HEK293 (cell line): Measurements from ENCODE around the gene PSMC2.

ENCODE experiments used
- ATF2 ChIP-seq: fragments of 450-650 bp; formaldehyde crosslinking; IDR thresholded peaks from 2 replicates; pipeline ENCODE4 v1.5.1; 2016; ENCODE audit warnings: missing biosample characterization, missing genetic modification characterization, low read depth
- CTCF ChIP-seq: fragments of 450-650 bp; formaldehyde crosslinking; IDR thresholded peaks from 2 replicates; pipeline ENCODE4 v1.5.1; 2016; ENCODE audit warnings: missing biosample characterization, missing genetic modification characterization
- GLIS2 ChIP-seq: fragments of 450-650 bp; formaldehyde crosslinking; IDR thresholded peaks from 2 replicates; pipeline ENCODE4 v1.5.1; 2016; ENCODE audit warnings: missing biosample characterization, missing genetic modification characterization
- REST ChIP-seq: fragments of 450-650 bp; formaldehyde crosslinking; IDR thresholded peaks from 2 replicates; pipeline ENCODE4 v1.5.1; 2016; ENCODE audit warnings: missing biosample characterization, missing genetic modification characterization
- YY1 ChIP-seq: fragments of 450-650 bp; formaldehyde crosslinking; IDR thresholded peaks from 2 replicates; pipeline ENCODE4 v1.5.1; 2018; ENCODE audit warnings: missing biosample characterization, missing genetic modification characterization
- ZNF140 ChIP-seq: fragments of 450-650 bp; formaldehyde crosslinking; IDR thresholded peaks from 2 replicates; pipeline ENCODE4 v1.5.1; 2016; ENCODE audit warnings: missing biosample characterization, missing genetic modification characterization
- ZNF146 ChIP-seq: fragments of 450-650 bp; formaldehyde crosslinking; IDR thresholded peaks from 2 replicates; pipeline ENCODE4 v1.5.1; 2016; ENCODE audit warnings: missing biosample characterization, missing genetic modification characterization
- ZNF169 ChIP-seq: fragments of 450-650 bp; formaldehyde crosslinking; IDR thresholded peaks from 2 replicates; pipeline ENCODE4 v1.5.1; 2016; ENCODE audit warnings: missing biosample characterization, missing genetic modification characterization
- ZNF175 ChIP-seq: fragments of 450-650 bp; formaldehyde crosslinking; IDR thresholded peaks from 2 replicates; pipeline ENCODE4 v1.5.1; 2016; ENCODE audit warnings: missing biosample characterization, missing genetic modification characterization
- ZNF354C ChIP-seq: fragments of 450-650 bp; formaldehyde crosslinking; IDR thresholded peaks from 2 replicates; pipeline ENCODE4 v1.5.1; 2016; ENCODE audit warnings: missing biosample characterization, missing genetic modification characterization, low read depth, borderline replicate concordance
- ZNF639 ChIP-seq: fragments of 450-650 bp; formaldehyde crosslinking; IDR thresholded peaks from 2 replicates; pipeline ENCODE4 v1.5.1; 2016; ENCODE audit warnings: missing biosample characterization, missing genetic modification characterization
- ZNF792 ChIP-seq: fragments of 450-650 bp; formaldehyde crosslinking; IDR thresholded peaks from 2 replicates; pipeline ENCODE4 v1.5.1; 2016; ENCODE audit warnings: missing biosample characterization, missing genetic modification characterization
- ZNF830 ChIP-seq: fragments of 450-650 bp; IDR thresholded peaks from 2 replicates; pipeline ENCODE4 v1.5.0; 2018; ENCODE audit warnings: missing biosample characterization, missing genetic modification characterization, low read depth, mild to moderate bottlenecking, moderate library complexity
- ZSCAN5A ChIP-seq: fragments of 450-650 bp; formaldehyde crosslinking; IDR thresholded peaks from 2 replicates; pipeline ENCODE4 v1.5.1; 2016; ENCODE audit warnings: missing biosample characterization, missing genetic modification characterization

GRCh38 chr7:103391976-103392375 is 44.5 kb downstream of the PSMC2 start:
- TF ChIP-seq CTCF (tag by site-specific recombination) (no peak), ZNF354C (tag by site-specific recombination) (no peak), GLIS2 (tag by site-specific recombination) (no peak), ZNF830 (tag by site-specific recombination) (no peak), YY1 (tag by site-specific recombination) (no peak), REST (tag by site-specific recombination) (no peak), ZNF639 (tag by site-specific recombination) (no peak), ZNF169 (tag by site-specific recombination) (no peak), ZSCAN5A (tag by site-specific recombination) (no peak), ZNF792 (tag by site-specific recombination) (no peak), ZNF175 (tag by site-specific recombination) (no peak), ZNF146 (no peak), ZNF140 (tag by site-specific recombination) (no peak), ATF2 (tag by site-specific recombination) (no peak)
